Measurements from ENCODE around the gene MLKL. TPM values are rescaled to one million over a fixed set of nuclear protein-coding genes. Genes with fewer than 3 reads are reported as not detected.
A peak's percentile ranks its signal among the peaks of the same experiment; 100 is the strongest.

Gene MLKL
- total and polyA plus RNA-seq, 2 of the 13 experiments (the other 11 are each of a cell fraction or from before 2014, with no cell fraction given): 6.4 to 10.7 TPM

DNA sequence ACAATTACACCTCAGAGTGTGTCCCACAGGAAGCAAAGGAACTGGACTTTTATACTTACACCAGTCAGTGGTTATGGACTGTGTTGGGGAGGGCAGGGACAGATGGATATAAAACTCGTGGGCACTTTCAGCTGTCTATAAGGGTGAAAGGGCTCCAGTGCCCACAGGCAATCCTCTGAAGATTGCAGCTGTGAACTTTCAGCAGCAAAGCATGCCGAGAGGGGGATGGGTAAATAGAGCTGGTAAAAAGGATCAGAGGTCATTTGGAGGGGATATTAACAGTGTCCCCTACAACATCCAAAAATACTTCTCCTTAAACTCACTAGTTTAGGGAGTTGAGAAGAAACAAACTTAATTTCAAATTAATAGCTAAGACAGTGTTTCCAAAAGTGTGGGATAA is 20.7 kb downstream of the MLKL start (continued):
- TF ChIP-seq, protein P1, sequence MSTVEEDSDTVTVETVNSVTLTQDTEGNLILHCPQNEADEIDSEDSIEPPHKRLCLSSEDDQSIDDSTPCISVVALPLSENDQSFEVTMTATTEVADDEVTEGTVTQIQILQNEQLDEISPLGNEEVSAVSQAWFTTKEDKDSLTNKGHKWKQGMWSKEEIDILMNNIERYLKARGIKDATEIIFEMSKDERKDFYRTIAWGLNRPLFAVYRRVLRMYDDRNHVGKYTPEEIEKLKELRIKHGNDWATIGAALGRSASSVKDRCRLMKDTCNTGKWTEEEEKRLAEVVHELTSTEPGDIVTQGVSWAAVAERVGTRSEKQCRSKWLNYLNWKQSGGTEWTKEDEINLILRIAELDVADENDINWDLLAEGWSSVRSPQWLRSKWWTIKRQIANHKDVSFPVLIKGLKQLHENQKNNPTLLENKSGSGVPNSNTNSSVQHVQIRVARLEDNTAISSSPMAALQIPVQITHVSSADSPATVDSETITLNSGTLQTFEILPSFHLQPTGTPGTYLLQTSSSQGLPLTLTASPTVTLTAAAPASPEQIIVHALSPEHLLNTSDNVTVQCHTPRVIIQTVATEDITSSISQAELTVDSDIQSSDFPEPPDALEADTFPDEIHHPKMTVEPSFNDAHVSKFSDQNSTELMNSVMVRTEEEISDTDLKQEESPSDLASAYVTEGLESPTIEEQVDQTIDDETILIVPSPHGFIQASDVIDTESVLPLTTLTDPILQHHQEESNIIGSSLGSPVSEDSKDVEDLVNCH (CRISPR knock-in tag; IDR thresholded peaks at IDR 0.05): no peak
- TF ChIP-seq PHF21A (CRISPR knock-in tag; IDR thresholded peaks at IDR 0.05) (no peak), ZNF772 (CRISPR knock-in tag; IDR thresholded peaks at IDR 0.05) (no peak), ZNF281 (CRISPR knock-in tag; IDR thresholded peaks at IDR 0.05; ENCODE audit: borderline replicate concordance) (peak; percentile 93), ERF (CRISPR knock-in tag; IDR thresholded peaks at IDR 0.05) (peak; percentile 57; the same call in 1 of the 2 replicates), ATF2 (CRISPR knock-in tag; IDR thresholded peaks at IDR 0.05) (0 out of 2 replicates have a peak, but pooled peaks have one; percentile 36), PPARG (CRISPR knock-in tag; conservative IDR thresholded peaks at IDR 0.05) (peak; percentile 84), HMGA1 (CRISPR knock-in tag; conservative IDR thresholded peaks at IDR 0.05) (no peak), GATAD2A (CRISPR knock-in tag; IDR thresholded peaks at IDR 0.05) (0 out of 2 replicates have a peak, but pooled peaks have one; percentile 21), MTA1 (CRISPR knock-in tag; IDR thresholded peaks at IDR 0.05; ENCODE audit: borderline replicate concordance) (no peak), NFE2L2 (IDR thresholded peaks at IDR 0.05; ENCODE audit: low read length) (no peak), FOXO1 (CRISPR knock-in tag; IDR thresholded peaks at IDR 0.05) (no peak), ZBTB49 (CRISPR knock-in tag; IDR thresholded peaks at IDR 0.05; ENCODE audit: borderline replicate concordance) (no peak), EZH2 (conservative IDR thresholded peaks at IDR 0.05; ENCODE audit: low read depth, low read length) (no peak), ZNF329 (CRISPR knock-in tag; IDR thresholded peaks at IDR 0.05; ENCODE audit: low read depth) (no peak), RELA (CRISPR knock-in tag; IDR thresholded peaks at IDR 0.05) (no peak), TEAD3 (CRISPR knock-in tag; optimal IDR thresholded peaks at IDR 0.05; ENCODE audit: borderline replicate concordance) (peak; percentile 65), FOXK2 (IDR thresholded peaks at IDR 0.05) (no peak), NR2F6 (IDR thresholded peaks at IDR 0.05) (peak; percentile 65), NR2F6 (CRISPR knock-in tag; IDR thresholded peaks at IDR 0.05) (peak; percentile 43; the same call in 1 of the 2 replicates), ZNF83 (CRISPR knock-in tag; IDR thresholded peaks at IDR 0.05; ENCODE audit: borderline replicate concordance) (no peak), TGIF2 (CRISPR knock-in tag; IDR thresholded peaks at IDR 0.05) (no peak)
- TF ChIP-seq, protein P2, sequence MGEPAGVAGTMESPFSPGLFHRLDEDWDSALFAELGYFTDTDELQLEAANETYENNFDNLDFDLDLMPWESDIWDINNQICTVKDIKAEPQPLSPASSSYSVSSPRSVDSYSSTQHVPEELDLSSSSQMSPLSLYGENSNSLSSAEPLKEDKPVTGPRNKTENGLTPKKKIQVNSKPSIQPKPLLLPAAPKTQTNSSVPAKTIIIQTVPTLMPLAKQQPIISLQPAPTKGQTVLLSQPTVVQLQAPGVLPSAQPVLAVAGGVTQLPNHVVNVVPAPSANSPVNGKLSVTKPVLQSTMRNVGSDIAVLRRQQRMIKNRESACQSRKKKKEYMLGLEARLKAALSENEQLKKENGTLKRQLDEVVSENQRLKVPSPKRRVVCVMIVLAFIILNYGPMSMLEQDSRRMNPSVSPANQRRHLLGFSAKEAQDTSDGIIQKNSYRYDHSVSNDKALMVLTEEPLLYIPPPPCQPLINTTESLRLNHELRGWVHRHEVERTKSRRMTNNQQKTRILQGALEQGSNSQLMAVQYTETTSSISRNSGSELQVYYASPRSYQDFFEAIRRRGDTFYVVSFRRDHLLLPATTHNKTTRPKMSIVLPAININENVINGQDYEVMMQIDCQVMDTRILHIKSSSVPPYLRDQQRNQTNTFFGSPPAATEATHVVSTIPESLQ (CRISPR knock-in tag; conservative IDR thresholded peaks at IDR 0.05): no peak

Measured in HepG2 (cell line).